Fibroblast of the aortic adventitia (primary cell): ENCODE measurements around the gene OR51S1. TPM values are rescaled to one million over a fixed set of nuclear protein-coding genes. Genes with fewer than 3 reads are reported as not detected.
"Not testable (repeated sequence)": the region's sequence is repeated elsewhere in the genome, so short reads cannot be mapped to it uniquely, and the experiment has no call there.

Experiments used
- DNase-seq: peaks from one replicate; pipeline ENCODE4 v3.0.0-alpha.2; 2010; ENCODE audit warnings: low read depth
- H3K4me3 ChIP-seq: 2 replicates; pipeline ENCODE4 v1.5.1; 2011; ENCODE audit warnings: low read depth, mild to moderate bottlenecking, control low read depth, low read length, moderate library complexity
- total RNA-seq: library from RNA; depleted of rRNA; stranded (reverse); fragments of >200 nt; gene quantifications from 2 replicates; pipeline ENCODE4 v1.2.3, GENCODE V29; 2012; ENCODE audit warnings: low replicate concordance
- TF ChIP-seq, protein P1 (sequence below): IDR thresholded peaks from 2 replicates; pipeline ENCODE4 v1.5.1; 2011; ENCODE audit warnings: mild to moderate bottlenecking, low read length, control low read depth, inconsistent platforms; ENCODE audit not compliant: insufficient read depth

The OR51S1 gene
- total RNA-seq, 1 donor: not detected

DNA sequence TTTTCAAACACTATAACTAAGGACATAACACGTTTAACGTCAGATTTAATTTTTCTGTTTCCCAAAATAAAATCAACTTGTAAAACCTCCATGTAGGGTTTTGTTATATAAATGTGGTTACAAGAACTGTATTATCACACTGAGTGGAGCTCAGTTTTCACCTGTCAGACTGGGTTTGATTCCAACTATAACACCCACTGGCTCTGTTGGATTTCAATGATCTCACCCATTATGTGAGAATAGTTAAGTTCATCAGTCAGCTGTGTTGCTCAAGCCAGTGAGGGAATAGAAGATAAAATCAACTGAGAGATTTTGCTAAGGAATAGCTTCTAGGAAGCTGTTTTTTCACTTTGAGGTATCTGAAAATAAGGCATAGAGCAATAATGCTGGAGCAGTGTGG lies 39.8 kb downstream of the OR51S1 start:
- no peak overlapping the region for H3K4me3 ChIP-seq
- TF ChIP-seq, protein P1, sequence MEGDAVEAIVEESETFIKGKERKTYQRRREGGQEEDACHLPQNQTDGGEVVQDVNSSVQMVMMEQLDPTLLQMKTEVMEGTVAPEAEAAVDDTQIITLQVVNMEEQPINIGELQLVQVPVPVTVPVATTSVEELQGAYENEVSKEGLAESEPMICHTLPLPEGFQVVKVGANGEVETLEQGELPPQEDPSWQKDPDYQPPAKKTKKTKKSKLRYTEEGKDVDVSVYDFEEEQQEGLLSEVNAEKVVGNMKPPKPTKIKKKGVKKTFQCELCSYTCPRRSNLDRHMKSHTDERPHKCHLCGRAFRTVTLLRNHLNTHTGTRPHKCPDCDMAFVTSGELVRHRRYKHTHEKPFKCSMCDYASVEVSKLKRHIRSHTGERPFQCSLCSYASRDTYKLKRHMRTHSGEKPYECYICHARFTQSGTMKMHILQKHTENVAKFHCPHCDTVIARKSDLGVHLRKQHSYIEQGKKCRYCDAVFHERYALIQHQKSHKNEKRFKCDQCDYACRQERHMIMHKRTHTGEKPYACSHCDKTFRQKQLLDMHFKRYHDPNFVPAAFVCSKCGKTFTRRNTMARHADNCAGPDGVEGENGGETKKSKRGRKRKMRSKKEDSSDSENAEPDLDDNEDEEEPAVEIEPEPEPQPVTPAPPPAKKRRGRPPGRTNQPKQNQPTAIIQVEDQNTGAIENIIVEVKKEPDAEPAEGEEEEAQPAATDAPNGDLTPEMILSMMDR: no peak
- no peak for DNase-seq

- no peak overlapping the region for H3K4me3 ChIP-seq
- TF ChIP-seq, protein P1: no peak
- DNase-seq: no peak
Observed at GRCh38 chr11:4808476-4808875, 40.5 kb downstream of the OR51S1 start.

DNA sequence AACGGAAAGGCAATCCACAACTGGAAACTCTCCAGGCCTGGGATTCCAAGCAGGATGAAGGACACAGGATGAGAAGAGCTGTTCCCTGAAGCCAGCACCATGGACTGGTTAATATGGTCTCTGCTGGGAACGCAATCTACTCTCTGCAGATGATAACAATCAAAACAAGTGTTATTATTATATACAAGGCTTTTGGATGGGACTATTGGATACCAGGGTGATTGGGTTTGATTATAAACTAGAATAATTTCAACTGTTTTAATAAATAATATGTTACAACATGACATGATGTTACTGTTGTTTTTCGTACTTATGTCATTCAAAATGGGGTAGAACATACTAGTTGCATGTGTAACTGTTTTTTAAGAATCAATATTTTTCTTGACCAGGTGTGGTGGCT lies 44.7 kb downstream of the OR51S1 start, which contains the start of gene OR52R1:
Gene OR52R1, minus strand, starts transcription at position 101 of the 400 bp plus-strand sequence. Its CDS starts 0 bp downstream, at position 101.
- TF ChIP-seq, protein P1: no peak
- no peak for DNase-seq

GRCh38 chr11:4801316-4801715 lies 47.7 kb downstream of the OR51S1 start:
- not testable (repeated sequence) for DNase-seq, H3K4me3 ChIP-seq

More for the DNA sequence above, 44.7 kb downstream of the OR51S1 start, which contains the start of gene OR52R1:
- no peak within 1 kb of the TSS for H3K4me3 ChIP-seq

DNA sequence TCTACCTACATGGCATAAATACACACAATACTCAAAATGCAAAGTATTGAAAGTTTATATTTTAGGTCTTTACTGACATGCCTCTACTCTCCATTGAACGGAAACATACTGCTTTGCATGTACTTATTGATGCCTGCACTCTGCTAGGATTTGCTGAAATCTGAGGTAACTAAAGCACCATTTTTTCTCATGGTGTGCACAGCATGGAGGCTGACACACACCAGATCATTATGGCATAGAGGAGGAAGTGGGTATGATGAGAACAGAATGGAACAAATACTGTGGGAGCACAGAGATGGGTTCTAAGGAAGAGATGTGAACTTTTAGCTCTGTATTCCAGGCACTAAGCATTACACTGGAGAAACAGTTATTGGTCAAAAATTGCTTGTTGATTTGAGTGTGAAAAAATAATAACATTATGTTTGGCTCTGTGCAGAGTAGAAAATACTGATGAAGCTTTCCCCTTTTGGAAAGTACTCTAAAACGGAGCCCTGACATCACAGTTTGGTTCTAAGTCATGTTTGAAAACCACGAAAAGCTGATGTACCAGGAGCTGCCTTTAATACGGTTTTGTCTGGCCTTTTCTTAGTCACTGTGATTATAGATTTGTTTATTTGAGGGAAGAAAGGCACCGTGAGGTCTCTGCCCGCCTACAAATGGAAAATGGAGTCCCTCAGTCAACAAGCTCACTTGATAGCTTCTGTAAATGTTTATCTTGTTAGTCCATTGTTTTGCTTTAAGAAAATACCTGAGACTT lies 50.4 kb downstream of the OR51S1 start:
- TF ChIP-seq, protein P1: no peak
- no peak for DNase-seq
- H3K4me3 ChIP-seq: no peak overlapping the region

Other genes starting within 250 kb of the OR51S1 start
- 9.9 and 13.0 TPM in 2 replicates for gene TRIM68, start 241.0 kb downstream of the OR51S1 start, total RNA-seq
- gene OR51D1, start 211.7 kb downstream of the OR51S1 start, total RNA-seq: not detected in 2 replicates
- gene OR51E1, start 205.2 kb downstream of the OR51S1 start, total RNA-seq: not detected in 2 replicates
- not detected in 2 replicates for gene OR51E2, start 151.4 kb downstream of the OR51S1 start, total RNA-seq
- not detected in 2 replicates for gene MMP26, start 144.4 kb downstream of the OR51S1 start, total RNA-seq
- gene OR51F1, start 79.3 kb downstream of the OR51S1 start, total RNA-seq: not detected in 2 replicates
- gene OR52R1, start 44.8 kb downstream of the OR51S1 start, total RNA-seq: not detected in 2 replicates
- not detected in 2 replicates for gene OR51F2, start 27.9 kb downstream of the OR51S1 start, total RNA-seq
- gene OR51T1, start 32.7 kb upstream of the OR51S1 start, total RNA-seq: not detected in 2 replicates
- not detected in 2 replicates for gene OR51A7, start 54.6 kb upstream of the OR51S1 start, total RNA-seq
- gene OR51G2, start 70.1 kb upstream of the OR51S1 start, total RNA-seq: not detected in 2 replicates
- gene OR51G1, start 75.1 kb upstream of the OR51S1 start, total RNA-seq: not detected in 2 replicates
- not detected in 2 replicates for gene OR51A4, start 98.4 kb upstream of the OR51S1 start, total RNA-seq
- gene OR51A2, start 106.5 kb upstream of the OR51S1 start, total RNA-seq: not detected in 2 replicates
- gene OR51L1, start 145.6 kb upstream of the OR51S1 start, total RNA-seq: 0.33 TPM in 1 of 2 replicates, not detected in the other
- not detected in 2 replicates for gene OR52J3, start 197.3 kb upstream of the OR51S1 start, total RNA-seq
- gene OR52E2, start 210.4 kb upstream of the OR51S1 start, total RNA-seq: not detected in 2 replicates
- not detected in 2 replicates for gene OR52E1, start 220.4 kb upstream of the OR51S1 start, total RNA-seq